GM21737 (cell line): ENCODE measurements around the gene HSP90AB1.
"Not testable (repeated sequence)": the region's sequence is repeated elsewhere in the genome, so short reads cannot be mapped to it uniquely, and the experiment has no call there.

Source experiments
- ATAC-seq: cut with Tn5 transposase; IDR thresholded peaks from one replicate; pipeline ENCODE4 v1.9.1; 2021; ENCODE audit warnings: mild to moderate bottlenecking, moderate library complexity; ENCODE audit not compliant: unreplicated experiment

Gene HSP90AB1

DNA sequence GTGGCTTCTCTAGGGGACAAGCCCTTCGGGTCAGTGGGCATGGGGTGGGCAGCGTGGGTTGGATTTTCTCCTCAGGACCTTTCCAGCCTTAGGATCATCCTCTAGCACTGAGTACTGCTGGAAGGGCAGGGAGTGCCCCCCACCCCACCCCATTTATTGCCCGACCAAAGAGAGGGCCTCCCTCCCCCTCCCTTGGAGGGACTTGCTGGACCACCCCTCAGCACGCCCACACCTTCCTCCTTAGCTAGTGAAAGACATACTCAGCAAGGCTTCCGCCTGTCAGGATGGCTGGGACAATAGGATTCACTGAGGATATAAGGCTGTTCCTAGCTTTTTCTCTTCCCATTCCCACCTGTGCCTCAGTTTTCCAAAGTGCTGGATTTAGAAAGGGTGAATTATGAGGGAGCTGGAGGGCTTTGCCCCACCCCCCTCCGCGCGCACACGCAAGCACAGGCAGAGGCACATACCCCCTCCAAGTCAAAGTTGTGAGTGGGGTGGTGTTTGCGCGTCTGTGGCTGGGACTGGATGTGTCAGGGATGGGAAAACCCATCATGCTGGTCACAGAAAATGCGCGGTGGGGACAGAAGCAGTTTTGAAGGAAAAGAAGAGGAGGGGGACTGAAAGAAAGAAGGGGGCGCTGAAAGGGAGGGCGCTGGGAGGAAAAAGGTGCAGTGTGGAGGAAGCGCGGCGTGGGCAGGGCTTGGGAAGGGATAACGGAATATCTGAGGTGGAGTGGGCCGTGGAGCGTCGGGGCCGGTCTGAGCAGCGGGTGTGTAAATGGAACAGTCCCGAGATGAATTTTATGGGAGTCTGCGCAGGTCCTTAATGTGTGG lies 24.2 kb upstream of the HSP90AB1 start:
- peak; percentile 3 for ATAC-seq

DNA sequence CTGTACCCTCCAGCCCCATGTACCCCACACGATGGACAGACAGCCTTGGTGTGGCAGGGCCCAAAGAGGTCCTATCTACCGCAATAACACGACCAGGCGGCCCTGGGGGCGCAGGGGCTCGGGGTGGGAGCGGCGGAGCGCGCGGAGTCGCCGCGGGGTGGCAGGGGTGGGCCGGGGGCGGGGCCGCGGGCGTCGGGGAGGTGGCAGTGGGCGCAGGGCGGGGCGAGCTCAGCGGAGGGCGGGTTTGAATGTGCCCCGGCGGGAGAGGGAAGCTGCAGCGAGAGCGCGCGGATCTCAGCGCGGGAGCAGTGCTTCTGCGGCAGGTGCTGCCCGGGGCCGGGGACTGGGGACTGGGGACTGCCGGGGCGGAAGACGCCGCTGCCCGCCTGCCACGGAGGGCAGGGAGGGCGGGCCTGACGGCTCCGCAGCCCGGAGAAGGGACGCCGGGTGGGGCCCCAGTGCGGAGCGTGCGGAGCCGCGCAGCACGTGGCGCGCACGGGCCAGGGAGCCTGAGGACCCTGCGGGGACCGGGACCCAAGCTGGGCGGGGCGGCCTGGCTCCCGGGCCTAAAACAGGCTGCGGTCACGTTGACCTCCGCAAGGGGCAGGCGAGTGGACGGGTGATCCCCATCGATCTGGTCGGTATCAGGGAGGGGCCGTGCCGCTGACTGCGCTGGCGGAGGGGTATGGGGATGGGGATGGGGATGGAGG lies 23.4 kb upstream of the HSP90AB1 start, which contains the start of gene SLC29A1:
SLC29A1 (plus strand) TSS at position 277 of the 710 bp plus-strand sequence. CDS start 3,719 bp downstream, outside the sequence.
- ATAC-seq = peak; percentile 46

DNA sequence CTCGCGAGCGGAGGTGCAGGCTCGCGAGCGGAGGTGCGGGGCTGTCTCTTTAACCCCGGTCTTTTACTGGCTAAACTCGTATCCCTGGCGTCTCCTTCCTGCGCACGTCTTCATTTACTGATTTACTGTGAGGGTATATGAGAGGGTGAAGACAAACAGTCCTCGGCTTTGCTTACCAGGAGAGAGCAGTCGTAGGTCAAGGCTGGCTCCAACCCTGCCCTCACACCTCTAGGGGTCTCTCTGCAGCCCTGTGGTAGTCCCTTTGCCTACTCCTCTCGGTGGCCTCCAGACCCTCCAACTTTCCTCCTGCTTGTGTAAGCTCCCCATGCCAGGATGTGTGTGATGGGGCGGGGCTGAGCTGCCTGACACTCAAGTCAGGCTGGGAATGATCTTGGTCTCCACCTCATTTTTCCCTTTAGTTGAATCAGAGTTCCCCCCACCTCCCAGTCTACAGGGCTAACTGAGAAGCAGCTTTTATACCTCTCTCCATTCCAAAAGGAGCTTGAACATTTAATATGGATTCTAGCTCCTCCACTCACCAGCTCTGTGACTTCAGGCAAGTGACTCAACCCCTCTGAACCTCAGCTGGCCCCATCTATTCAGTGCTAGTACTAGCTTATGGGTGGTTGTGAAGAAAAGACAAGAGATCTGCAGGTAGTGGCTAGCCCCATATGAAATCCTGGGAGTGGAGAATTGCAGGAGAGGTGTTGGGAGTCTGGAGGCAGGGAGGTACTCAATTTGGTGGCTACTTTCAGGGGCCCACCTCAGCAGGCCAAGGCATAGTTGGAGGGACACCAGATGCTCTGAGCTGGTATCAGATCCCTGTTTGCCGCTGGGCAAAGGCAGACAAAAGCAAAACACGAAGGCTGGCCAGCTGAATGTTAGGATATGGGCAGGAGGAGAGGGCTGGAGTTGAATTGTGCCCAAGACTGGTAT lies 22.6 kb upstream of the HSP90AB1 start:
- ATAC-seq = peak; percentile 21

DNA sequence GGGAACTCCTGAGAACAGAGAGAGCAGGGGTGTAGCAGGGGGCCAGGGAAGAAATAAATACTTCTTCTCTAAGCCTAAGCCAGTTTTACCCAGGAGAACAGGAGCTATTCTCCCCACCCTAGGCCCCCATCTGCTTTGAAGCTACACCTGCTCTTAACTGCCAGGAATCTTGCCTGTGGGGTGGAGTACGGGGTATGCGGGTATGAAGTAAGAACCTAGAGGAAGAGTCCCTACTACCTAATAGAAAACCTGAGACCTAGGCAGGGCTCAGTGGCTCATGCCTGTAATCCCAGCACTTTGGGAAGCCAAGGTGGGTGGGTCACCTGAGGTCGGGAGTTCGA lies 22.0 kb upstream of the HSP90AB1 start:
- ATAC-seq = no peak

DNA sequence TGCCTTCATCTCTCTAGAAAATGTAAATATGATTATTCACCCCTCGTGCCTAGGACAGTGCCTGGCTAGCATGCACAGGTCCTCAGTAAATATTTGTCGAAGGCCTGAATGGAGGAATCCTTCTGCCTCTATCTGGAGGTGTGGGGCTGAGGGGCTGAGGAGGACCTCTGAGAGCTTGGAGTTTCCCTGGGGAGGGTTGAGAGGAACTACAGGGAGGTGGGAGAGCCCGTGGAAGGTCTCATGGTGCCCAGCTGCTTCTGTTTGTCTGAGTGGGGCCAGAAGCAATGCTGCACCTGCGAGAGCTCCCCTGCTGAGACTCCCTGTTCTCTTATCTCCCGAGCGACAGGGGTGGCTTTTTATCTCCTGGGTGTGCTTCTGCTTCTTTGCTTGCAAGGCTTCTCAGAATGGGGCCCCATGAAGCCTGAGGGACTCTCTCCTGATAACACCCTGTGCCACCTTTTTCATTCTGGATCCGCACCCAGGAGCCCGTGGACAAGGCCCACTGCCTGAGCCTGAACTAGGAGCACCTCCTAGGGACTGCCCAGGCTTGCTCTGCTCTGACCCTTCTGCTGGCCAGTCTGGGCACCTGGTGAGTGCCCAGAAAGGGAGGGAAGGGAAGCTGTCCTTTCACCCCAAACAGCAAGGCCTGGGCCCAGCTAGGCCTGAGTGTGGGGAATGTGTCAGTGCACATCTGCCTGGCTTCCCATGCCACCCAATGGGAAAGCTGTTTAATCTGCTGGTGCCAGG lies 21.1 kb upstream of the HSP90AB1 start:
- no peak for ATAC-seq

DNA sequence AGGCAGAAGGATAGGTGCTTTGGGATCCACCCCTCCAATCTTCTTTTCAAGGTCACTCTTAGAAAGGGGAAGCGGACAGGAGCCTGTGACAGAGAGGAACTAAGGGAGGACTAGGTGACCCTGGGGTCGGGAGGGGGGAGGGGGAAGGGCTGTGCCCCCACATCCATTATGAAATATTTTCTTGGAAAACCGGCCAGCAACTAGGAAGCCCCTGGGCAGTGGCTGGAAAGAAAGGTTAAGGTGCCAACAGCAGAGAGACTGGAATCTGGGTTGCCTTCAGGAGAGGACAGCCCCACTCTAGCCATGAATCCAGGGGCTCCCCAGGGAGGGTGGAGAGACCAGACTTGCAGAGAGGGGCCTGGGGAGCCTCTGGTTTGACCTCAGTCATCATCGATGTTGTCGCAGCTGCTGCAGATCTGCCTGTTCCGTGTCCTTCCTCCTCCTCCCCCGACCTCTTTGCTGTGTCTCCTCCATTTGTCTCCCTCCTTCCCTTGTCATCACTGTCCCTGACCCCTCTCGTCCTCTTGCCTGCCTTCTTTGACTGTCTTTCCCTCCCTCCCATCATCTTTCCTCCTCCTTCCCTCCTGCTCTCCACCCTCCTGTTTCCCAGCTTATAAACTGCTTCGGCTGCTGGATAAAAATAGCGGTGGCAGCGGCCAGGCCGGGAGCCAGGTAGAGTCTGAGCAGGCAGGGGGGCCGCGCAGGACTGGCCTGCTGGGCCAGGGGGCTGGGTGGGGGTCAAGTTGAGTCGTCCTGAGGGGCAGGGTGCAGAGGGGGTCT lies 20.3 kb upstream of the HSP90AB1 start:
- ATAC-seq = no peak

DNA sequence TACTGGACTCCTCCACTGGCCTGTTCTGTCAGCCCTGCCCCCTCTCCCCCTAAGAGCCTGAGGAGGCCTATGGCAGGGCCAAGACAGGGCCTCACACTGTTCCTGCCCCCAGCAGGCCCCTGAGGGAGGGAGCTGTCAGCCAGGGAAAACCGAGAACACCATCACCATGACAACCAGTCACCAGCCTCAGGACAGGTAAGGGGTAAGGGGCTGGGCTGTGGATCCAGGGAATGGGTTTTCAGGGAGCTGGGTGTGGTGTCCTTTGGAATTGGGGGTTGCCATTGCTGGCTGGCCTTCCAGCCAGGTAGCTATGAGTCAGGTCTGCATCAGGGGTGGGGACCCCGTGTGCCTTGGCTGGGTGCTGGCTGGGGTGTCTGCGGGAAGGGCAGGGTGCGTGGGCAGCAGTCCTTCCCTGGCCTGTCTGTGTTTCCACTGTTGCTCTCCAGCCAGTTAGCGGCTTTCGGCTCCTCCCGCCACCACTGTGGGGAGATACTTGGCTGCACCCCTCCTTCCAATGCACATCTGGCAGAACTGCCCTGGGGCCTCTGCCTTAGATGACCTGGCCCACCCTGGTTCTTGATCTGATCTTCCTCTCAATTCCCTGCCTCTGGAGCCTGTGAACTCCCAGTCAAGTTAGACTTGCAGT lies 19.6 kb upstream of the HSP90AB1 start:
- ATAC-seq = no peak

DNA sequence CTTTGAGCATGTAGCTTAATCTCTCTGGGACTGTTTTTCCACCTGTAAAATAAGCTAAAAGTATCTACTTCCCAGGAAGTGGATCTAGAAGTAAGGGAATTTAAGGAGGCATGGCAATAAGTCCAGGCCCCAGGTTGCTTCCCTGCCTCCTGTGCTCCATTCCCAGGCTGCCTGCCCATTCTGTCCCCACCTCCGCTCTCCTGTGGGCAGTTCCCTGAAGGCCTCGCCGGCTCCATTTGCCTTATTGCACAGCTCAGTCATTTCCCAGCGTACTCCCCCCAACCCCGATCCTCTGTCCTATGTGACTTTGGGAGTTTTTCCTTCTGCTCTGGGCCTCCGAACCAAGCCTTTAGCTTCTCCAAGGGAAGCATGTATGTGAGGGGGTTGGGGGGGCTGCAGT lies 18.9 kb upstream of the HSP90AB1 start:
- ATAC-seq = no peak

DNA sequence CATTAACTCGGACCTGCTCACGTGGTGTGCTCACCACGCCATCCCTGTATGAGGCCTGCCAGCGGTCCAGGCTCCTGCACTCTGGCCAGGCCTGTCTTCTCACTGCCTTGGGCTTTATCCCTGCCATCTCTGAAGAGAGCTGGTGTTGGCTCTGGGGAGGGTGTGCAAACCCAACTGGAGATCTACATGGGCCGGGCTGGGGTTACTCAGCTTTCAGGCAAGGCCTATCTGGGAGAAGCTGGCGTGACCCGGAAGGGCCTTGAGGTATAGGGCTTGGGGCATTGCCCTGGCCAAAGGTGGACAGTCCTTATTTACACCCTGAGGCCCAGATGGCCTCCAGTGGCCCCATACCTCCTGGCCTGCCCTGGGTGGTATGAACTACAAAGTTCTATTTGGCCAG lies 18.5 kb upstream of the HSP90AB1 start:
- ATAC-seq = no peak

DNA sequence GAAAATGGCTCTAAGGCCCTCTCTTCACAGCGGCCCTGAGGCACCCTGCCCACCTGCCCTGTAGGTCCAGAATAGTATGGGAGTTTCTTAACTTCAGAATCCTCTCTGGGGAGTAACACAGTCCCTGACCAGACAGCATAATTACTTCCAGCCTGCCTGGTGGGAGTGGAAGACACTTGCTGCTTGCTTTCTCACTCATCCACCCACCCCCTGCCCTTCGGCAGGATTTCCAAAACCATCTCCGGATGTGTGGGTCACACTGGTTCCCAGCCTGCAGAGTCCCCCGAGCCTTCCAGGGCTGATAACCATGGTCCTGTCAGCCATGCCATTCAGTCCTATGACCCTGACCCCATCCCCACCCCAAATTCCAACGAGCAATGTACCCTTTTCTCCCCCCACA lies 18.1 kb upstream of the HSP90AB1 start:
- no peak for ATAC-seq

DNA sequence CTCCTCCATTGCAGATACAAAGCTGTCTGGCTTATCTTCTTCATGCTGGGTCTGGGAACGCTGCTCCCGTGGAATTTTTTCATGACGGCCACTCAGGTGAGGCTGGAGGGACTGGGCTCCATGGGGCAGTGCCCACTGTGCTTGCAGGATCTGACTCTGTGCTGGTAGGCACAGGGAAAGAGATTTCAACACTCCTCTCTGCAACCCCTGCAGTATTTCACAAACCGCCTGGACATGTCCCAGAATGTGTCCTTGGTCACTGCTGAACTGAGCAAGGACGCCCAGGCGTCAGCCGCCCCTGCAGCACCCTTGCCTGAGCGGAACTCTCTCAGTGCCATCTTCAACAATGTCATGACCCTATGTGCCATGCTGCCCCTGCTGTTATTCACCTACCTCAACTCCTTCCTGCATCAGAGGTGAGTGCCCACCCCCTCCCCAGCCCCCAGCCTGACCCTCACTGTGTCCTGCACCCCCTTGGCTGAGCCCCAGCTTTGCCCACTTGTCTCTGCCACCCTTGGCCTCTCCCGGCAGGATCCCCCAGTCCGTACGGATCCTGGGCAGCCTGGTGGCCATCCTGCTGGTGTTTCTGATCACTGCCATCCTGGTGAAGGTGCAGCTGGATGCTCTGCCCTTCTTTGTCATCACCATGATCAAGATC lies 17.4 kb upstream of the HSP90AB1 start:
- no peak for ATAC-seq

DNA sequence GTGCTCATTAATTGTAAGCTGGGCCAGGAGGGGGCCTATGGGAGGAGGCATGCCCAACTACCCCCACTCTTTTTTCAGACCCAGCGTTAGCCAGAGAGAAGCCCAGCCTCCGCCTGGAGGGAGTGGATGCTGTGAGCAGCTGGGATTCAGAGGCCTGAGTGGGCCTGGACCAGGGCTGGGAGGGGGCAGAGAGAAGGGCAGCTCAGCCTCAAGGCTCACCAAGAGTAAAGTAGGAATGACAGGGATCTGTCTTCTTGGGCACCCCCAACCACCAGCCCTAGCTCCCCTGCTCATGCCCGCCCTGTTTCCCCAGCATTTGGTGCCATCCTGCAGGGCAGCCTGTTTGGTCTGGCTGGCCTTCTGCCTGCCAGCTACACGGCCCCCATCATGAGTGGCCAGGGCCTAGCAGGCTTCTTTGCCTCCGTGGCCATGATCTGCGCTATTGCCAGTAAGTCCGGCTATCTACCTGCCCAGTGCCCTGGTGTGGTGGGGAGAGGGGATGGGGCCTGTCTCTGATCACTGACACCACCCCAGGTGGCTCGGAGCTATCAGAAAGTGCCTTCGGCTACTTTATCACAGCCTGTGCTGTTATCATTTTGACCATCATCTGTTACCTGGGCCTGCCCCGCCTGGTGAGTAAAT lies 16.7 kb upstream of the HSP90AB1 start:
- no peak for ATAC-seq

DNA sequence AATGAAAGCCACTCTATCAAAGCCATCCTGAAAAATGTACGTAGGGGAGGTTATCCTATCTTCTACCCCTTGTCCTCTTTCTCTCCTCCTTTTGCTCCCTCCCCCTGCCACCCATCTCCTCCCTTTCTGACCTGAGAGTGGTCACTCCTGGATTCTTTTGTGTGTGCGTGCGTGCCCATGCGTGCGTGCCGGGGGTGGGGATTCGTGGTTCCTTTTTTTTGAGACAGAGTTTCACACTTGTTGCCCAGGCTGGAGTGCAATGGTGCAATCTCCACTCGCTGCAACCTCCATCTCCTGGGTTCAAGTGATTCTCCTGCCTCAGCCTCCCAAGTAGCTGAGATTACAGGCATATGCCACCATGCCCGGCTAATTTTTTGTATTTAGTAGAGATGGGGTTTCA lies 15.5 kb upstream of the HSP90AB1 start:
- not testable (repeated sequence) for ATAC-seq

DNA sequence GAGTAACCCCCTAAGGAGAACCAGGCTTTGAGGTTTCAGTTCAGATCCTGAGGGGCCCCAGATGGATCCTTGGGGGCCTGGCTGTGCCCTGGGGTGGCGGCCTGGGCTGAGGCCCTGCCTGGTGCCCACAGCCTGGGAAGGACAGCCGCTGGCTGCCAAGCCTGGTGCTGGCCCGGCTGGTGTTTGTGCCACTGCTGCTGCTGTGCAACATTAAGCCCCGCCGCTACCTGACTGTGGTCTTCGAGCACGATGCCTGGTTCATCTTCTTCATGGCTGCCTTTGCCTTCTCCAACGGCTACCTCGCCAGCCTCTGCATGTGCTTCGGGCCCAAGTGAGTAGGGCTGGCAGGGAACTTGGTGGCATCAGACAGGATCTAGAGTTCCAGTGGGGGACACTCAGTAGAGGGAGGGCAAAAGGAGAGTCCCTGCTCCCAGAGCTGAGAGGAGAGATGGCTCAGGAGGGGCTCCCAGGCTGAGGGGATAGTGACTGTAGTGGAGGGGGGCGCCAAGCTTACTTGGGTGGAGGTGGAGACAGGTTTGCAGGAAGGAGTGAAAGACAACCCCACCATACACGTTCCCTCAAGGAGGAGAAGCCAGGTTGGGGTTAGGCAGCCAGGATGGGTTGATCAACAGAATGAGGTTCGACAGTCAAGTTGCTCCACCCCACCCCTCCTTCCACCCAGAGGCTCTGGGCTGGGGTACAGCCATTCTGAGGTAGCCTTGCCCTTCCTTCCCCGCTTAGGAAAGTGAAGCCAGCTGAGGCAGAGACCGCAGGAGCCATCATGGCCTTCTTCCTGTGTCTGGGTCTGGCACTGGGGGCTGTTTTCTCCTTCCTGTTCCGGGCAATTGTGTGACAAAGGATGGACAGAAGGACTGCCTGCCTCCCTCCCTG lies 14.0 kb upstream of the HSP90AB1 start:
- ATAC-seq = no peak

DNA sequence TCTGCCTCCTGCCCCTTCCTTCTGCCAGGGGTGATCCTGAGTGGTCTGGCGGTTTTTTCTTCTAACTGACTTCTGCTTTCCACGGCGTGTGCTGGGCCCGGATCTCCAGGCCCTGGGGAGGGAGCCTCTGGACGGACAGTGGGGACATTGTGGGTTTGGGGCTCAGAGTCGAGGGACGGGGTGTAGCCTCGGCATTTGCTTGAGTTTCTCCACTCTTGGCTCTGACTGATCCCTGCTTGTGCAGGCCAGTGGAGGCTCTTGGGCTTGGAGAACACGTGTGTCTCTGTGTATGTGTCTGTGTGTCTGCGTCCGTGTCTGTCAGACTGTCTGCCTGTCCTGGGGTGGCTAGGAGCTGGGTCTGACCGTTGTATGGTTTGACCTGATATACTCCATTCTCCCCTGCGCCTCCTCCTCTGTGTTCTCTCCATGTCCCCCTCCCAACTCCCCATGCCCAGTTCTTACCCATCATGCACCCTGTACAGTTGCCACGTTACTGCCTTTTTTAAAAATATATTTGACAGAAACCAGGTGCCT lies 13.3 kb upstream of the HSP90AB1 start:
- ATAC-seq = no peak

DNA sequence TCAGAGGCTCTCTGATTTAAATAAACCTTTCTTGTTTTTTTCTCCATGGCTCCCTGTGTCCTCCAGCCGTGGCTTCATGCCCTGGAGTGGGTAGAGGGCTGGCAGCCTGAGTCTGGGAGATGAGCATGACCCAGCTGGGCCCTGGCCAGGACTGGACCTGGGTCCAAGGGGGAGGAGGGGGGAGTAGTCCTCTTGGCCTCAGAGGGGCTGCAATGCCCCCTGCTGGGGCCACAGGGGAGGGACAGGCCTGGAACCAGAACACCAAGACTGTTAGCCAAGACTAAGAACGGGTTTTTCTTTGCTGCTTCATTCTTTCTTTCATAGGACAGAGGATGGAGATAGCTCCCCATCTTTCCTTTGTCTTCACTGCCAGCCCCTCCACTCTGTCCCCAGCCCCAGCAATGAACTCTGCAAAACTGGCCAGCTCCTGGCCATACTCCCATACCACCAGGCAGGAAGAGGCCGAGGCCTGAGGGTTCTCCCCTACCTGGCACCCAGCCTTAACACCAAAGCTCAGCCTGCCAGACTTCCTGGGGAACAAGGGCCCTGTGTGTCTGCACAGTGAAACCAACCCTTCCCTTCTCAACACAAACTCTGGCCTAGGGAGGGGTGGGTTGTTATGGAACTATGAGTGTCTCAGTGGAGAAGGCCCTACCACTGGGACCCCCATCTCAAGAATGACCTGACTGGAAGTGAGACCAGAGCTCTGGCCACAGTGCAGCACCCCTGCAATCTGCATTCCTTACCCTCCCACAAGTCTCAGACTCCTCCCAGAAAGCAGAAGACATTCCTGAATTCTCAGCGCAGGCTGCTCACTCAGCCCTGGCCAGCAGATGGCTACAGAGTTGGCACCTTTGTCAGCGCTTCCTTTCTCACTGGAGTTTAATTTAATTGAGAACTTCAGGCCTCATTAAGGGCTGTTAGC lies 12.5 kb upstream of the HSP90AB1 start:
- no peak for ATAC-seq
